ENCODE data around the gene TECPR1.

- TF ChIP-seq EZH2 (IDR thresholded peaks at IDR 0.05; ENCODE audit: insufficient read depth, poor library complexity, severe bottlenecking) (no peak), EZH2phosphoT487 (IDR thresholded peaks at IDR 0.05; ENCODE audit: insufficient read depth, low read depth) (no peak)
Measured at GRCh38 chr7:98186452-98187137, 65.4 kb downstream of the TECPR1 start.

Measured in GM23248 (cell line).